ENCODE data around the gene EFNA3.

Gene EFNA3

GRCh38 chr1:155078469-155079209 lies at the start of gene EFNA3:
Gene EFNA3, plus strand, starts transcription at chr1:155078837. Its CDS starts 105 bp downstream, at chr1:155078942.
- DNase-seq, result peak; percentile 54

- DNase-seq, result no peak
Observed at GRCh38 chr1:155029513-155030242, 49.0 kb upstream of the EFNA3 start.

- DNase-seq, result no peak
Observed at GRCh38 chr1:155030243-155030795, 48.3 kb upstream of the EFNA3 start.

- DNase-seq, result no peak
Observed at GRCh38 chr1:155030899-155031298, 47.7 kb upstream of the EFNA3 start.

GRCh38 chr1:155032886-155033285 lies 45.8 kb upstream of the EFNA3 start:
- DNase-seq, result no peak

- DNase-seq, result no peak
Observed at GRCh38 chr1:155033524-155033923, 45.1 kb upstream of the EFNA3 start, which contains the start of the genes DCST1 and DCST2. Gene DCST1, plus strand, starts transcription at chr1:155033824. Its CDS starts 213 bp downstream, at chr1:155034037. Gene DCST2, minus strand, starts transcription at chr1:155033781. Its CDS starts 80 bp downstream, at chr1:155033701.

GRCh38 chr1:155034318-155035208 lies 44.1 kb upstream of the EFNA3 start:
- DNase-seq, result no peak

GRCh38 chr1:155035936-155036335 lies 42.7 kb upstream of the EFNA3 start:
- no peak for DNase-seq

- DNase-seq, result no peak
Observed at GRCh38 chr1:155037043-155037442, 41.6 kb upstream of the EFNA3 start.

- no peak for DNase-seq
Observed at GRCh38 chr1:155037851-155038441, 40.7 kb upstream of the EFNA3 start.

GRCh38 chr1:155038602-155039307 lies 39.9 kb upstream of the EFNA3 start:
- DNase-seq, result no peak

GRCh38 chr1:155039308-155039669 lies 39.3 kb upstream of the EFNA3 start:
- DNase-seq, result no peak

- DNase-seq, result no peak
Observed at GRCh38 chr1:155040358-155041093, 38.1 kb upstream of the EFNA3 start.

- no peak for DNase-seq
Observed at GRCh38 chr1:155042789-155043188, 35.8 kb upstream of the EFNA3 start.

- DNase-seq, result no peak
Observed at GRCh38 chr1:155043301-155043702, 35.3 kb upstream of the EFNA3 start.

- no peak for DNase-seq
Observed at GRCh38 chr1:155043793-155044192, 34.8 kb upstream of the EFNA3 start.

- no peak for DNase-seq
Observed at GRCh38 chr1:155044365-155044764, 34.3 kb upstream of the EFNA3 start.

- DNase-seq, result peak; percentile 47
Observed at GRCh38 chr1:155044812-155045657, 33.6 kb upstream of the EFNA3 start.

GRCh38 chr1:155048449-155049334 lies 29.9 kb upstream of the EFNA3 start:
- DNase-seq, result no peak
